ENCODE data around the gene PHKG2.

GRCh38 chr16:30764816-30765465 is 16.7 kb downstream of the PHKG2 start:
- no peak for TF ChIP-seq CTCF (conservative IDR thresholded peaks at IDR 0.05; ENCODE audit: low read depth, low read length)
- TF ChIP-seq EZH2 (IDR thresholded peaks at IDR 0.05; ENCODE audit: borderline replicate concordance, low read depth, low read length, poor library complexity, severe bottlenecking) = no peak
